SHP77 treated with DMSO at 0.1 percent for 48 hours (cell line): ENCODE results near the gene HDAC4.

Source experiments
- DNase-seq: peaks from one replicate; lab custom pipeline; 2025; lab: John Stamatoyannopoulos, UW

Gene HDAC4

GRCh38 chr2:239065537-239065936 is 335.3 kb downstream of the HDAC4 start:
- no peak for DNase-seq

DNA sequence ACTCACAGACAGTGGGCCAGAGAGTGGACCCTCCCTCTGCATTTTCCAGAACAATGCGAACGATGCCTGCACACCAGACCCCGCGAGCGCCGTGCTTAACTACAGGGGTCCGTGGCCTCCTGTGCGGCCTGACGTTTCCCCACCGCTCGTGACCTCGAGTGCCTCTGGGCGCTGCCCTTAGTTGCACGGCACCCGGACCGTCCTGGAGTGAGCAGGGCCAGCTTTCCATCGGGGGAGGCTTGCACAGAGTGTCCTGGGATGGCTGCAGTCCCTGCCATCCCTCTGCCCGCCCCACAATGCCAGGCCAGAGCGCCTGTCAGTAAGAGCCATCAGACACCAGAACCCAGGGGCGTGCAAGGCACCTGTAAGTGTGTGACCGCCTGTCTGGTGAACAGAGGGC is 335.9 kb downstream of the HDAC4 start:
- no peak for DNase-seq

DNA sequence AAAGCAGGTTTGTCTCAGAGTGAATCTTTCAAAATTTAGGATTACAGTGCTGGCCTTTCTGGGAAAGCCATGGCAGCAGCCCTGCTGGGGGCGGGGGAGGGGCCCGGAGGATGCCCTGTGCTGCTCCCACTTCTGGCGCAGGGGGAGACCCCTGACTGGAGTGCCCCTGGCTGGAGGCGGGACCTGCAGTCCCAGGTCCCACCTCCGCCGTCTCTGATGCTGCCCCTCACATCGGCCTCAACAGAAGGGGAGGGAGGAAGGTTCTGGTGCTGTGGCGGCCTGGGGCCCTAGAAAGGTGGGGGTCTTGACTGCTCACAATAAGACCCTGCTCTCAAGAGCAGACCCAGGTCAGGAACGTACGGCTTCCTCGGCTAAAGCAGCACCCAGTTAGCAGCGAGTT is 336.6 kb downstream of the HDAC4 start:
- DNase-seq: no peak

DNA sequence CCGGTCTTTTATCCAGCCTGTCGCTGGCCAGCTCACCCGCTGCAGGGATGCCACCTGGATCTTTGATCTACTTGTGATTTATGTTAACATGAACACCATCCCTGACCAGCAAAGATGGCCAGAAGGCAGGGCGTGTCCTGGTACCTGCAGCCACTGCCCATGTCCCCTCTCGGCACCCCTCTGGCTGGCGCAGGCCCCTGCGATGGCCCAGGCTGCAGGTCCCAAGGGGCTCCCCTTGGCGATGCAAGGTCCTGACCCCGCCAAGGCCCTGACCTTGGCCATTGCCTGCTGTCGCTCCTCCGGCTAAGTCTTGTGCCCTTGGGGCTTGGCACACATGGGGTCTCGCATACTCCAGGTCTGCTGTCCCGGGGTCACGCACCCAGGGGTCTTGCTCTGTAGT is 338.1 kb downstream of the HDAC4 start:
- no peak for DNase-seq

DNA sequence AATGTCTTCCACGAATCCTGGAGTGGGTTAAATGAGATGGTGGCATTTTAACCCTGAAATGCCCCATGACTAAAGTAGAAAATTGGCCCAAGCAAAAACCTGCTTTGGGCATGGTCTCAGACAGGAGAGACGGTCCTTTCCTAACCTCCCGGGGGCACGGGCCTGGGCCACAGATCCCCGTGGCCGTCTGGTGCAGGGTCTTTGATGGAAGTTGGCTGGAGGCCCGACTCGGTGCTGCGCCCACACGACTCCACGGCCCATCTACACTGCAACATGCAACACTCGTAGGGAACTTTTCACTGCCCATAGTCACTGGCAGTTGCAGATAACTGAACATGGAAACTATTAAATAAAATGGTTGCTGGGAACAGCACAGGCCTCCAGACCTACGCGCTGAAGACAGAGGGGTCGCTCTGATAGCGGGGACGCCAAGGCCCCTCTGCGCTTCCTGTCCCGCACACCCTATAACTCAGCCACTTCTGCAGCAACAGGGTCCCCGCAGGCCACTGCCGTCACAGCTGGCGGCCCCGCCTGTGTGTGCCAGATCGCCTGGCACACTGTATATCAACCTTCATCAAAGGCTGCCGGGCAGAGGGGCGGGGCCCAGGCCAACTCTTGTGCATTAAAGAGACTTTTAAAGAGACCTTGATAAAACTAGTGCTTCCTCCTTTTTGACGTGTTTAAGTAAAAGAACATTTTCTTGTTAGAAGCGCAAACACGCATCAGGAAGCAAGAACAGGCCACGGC is 338.8 kb downstream of the HDAC4 start:
- DNase-seq: no peak

GRCh38 chr2:239061121-239061666 is 339.6 kb downstream of the HDAC4 start:
- no peak for DNase-seq

- DNase-seq: no peak
Measured at GRCh38 chr2:239060676-239061075, 340.1 kb downstream of the HDAC4 start.

GRCh38 chr2:239059854-239060253 is 341.0 kb downstream of the HDAC4 start:
- no peak for DNase-seq

GRCh38 chr2:239058766-239059165 is 342.1 kb downstream of the HDAC4 start:
- DNase-seq: no peak

DNA sequence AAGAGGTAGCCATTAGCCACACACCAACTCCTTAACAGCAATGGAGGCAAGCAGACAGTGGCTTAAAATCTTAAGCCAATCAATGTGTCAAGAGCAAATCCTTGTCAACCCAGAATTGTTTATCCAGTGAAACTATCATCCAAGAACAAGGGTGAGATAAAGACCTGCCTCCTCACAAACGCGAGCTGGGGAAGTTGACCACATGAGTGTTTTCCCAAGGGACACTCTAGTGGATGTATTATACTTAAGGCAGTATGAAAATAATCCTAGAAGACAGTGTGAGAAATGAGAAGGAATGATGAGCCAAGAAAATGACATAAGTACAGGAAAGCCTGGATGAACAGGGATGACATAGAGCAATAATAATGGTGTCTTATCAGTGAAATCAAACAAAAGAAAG is 343.3 kb downstream of the HDAC4 start:
- no peak for DNase-seq

DNA sequence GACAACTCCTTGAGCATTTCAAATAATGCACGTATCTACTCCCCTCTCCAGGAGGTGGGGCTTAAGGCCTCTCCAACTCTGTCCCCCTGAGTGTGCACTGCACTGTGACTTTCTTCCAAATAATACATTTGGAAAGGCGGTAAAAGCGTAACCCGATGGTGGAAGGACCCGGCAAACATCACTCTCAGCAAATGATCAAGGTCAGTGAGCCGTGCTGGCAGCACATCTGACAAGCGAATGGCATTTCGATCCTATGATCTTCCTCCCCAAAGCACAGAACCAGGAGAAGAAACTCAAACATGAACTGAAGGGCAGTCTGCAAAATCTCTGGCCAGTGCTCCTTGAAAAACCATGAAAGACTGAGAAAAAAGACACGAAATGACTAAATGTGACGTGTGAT is 344.2 kb downstream of the HDAC4 start:
- no peak for DNase-seq

- DNase-seq: no peak
Measured at GRCh38 chr2:239055756-239056493, 344.9 kb downstream of the HDAC4 start.

- no peak for DNase-seq
Measured at GRCh38 chr2:239054921-239055320, 345.9 kb downstream of the HDAC4 start.

DNA sequence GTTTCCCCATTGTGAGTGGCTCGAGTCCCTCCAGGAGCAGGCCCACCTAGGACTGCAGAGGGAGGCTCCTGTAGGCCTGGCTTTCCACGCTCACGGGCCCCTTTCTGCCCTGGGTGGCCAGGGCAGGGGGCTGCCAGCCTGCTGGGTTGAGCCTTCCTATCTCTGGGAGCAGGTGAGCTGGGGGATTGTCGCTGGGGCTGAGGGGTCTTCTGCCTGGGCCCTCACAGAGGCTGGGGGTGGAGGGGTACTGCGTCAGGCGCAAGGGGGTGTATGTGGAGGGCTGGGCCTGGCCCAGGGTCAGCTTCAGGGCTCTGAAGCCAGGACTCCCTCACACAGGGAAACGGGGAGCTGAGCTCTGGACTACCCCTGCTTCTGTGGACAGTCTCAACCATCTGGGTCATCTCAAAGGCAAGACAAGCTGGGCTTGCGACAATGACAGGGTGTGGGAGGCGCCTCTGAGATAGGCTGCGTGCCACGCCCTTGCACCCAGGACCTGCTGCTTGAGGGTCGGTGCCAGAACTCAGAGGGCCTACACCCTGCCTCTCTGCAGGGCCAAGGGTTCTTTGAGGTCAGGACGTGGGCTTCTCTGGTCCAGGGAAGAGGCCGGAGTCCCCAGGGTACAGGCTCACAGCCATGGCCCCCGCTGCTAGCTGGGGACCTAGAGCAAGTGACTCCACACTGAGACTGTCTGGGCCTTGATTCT is 346.9 kb downstream of the HDAC4 start:
- no peak for DNase-seq

DNA sequence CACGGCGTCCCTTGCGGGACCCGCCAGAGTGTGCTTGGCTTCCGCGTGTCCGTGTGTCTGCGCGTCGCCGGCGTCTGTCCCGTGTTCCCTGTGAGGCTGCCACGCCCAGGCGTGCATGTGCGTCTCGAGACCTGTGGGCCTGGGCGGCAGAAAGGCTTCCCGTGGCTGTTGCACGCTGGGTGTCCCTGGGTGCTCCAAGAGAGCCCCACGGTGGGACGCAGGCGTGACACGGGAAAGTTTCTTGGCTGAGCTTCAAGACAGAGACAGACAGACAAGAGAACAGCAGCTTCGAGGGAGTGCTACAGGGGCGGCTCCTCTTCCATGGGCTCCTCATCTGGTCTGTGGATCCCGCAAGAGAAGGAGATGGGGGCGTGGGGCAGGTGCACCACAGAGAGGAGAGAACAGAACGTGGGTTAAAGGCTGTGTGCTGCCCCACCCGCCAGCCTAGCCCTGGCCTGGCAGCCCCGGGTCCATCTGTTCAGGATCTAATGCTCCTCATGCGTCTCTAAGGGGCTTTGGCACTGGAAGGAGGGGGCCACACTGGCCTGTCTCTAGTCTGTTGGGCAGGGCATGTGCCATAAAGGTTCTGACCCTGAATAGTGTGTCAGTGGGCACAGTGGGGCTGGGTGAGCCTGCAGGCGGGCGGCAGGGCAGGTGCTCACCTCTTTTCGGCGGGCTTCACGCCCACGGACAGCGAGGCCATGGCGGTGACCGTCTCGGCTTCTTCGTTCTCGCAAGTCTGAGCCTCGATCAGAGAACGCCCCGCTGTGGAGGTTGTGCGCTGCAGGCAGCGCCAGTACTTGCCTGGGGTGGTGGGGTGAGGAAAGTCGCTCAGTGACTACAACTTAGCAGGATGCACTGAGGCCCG is 347.8 kb downstream of the HDAC4 start:
- DNase-seq: no peak

DNA sequence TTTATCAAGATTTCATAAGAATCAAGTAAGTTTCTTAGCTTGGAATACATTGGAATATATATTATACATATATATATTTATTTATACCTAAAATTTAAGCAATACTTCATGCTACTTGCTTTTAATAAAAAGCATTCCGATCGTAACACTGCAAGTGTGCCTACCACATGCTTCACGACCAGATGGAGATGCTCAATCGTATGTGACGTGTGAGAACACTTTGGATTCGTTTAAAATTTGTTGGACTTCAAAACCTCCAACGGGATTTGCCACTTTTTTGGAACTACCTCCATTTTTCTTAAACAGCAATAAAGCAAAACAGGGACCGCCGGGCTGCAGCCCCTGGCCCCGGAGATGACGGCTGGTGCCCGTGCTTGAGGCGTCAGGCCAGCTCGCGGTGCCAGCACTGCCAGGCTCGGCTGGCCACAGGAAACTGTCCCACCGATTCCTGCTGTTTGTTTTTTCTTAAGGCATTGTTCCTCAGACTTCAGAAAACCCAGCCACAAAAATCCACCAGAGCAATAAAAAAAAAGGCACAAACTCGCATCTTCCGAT is 348.9 kb downstream of the HDAC4 start:
- no peak for DNase-seq

DNA sequence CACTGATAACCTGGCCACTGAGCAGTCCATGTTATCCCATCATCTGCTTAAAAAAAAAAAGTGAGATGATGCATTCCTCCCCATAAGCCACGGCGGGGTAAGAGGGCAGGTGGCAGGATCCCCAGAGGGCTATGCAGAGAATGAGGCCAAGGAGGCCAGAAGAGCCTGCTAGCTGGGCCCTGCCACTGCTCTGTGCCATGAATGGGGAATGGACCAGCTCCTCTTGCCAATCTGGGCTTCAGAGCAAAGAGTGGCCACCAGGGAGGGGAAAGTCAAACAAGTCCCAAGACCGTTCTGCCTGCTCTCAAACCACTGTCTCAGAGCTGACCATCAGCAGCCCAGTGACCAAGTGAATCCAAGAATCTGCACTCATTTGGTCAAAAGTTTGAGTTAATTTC is 350.6 kb downstream of the HDAC4 start:
- DNase-seq: no peak

DNA sequence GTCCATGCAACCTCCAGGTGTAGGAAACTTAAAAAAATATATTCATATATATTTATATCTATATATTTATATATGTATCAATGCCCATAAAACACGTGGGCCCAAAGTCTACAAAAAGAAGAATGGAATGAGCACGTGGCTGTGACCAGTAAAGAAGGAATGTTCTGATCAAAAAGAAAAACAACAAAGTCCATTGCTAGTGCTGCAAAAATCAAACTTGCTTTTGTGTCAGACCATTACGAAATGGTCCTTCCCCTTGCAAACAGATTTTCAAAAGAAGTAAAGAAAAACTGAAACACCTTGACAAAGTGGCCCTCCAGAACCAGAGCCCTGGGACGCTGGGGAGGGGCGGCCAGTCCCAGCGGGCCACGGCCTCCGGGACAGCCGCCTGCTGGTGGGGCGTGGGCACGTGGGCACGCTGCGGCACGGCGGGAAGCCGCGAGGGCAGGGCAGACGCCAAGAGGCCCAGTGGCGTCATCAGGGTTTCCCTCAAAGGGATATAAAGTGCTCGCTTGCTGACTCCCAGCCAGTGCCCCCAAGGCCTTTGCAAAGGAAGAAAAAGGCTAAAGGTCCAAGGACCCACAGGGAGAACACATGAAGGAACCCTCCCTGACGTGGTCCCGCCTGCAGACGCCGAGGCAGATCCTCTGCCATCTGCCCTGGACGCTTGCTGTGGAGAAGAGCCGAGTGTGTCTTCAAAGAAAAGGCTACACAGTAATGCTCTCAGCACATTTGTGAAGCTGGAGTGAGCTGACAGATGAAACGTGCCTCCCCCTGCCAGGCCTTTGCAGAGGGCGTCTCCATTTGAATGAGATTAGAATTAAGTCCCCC is 351.2 kb downstream of the HDAC4 start:
- no peak for DNase-seq

- no peak for DNase-seq
Measured at GRCh38 chr2:239048736-239049135, 352.1 kb downstream of the HDAC4 start.

- no peak for DNase-seq
Measured at GRCh38 chr2:239047861-239048260, 353.0 kb downstream of the HDAC4 start.

DNA sequence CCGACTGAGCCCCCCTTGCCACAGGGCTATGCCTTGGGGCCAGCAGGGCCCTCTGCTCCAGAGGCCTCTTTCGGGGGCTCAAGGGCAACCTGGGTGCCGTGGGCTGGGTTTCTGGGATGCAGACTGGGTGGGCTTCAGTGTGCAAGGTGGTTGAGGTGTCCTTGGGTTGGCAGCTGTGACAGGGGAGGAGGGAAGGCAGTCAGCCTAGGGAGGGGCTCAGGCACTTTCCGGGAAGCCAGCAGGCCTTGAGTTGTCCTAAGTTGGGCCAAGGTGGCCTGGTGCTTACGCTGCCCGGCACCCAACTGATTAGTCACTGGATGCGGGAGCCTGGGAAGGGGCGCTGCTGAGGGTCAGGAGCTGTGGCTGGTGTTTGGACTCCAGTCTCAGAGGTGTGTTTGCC is 353.4 kb downstream of the HDAC4 start:
- no peak for DNase-seq
